Tongue (tissue), 2 donors: ENCODE data around the gene MRGPRD. TPM values are rescaled to one million over a fixed set of nuclear protein-coding genes. Genes with fewer than 3 reads are reported as not detected.

Source experiments
- DNase-seq: peaks from one replicate; pipeline ENCODE4 v3.0.0-alpha.2; 2015
- total RNA-seq: library from RNA; depleted of rRNA; stranded (reverse); fragments of >200 nt; gene quantifications from one replicate; pipeline ENCODE4 v1.2.3, GENCODE V29; 2014

Gene MRGPRD
- not detected for total RNA-seq

DNA sequence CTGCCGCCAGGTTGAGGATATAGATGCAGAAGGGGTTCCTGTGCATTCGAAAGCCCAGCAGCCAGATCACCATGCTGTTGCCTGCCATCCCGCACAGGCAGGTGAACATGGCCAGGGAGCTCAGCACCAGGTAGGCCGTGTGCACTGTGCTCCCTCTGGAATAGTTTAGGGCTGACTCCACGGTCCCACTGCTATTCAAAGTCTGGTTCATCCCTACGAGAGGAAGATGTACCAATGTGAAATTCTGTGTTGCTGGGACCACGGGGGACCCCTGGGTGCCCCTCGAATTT is at the start of gene MRGPRD:
Gene MRGPRD (minus strand): TSS at position 211 of the 290 bp plus-strand sequence. CDS start 0 bp downstream, at position 211.
- DNase-seq = no peak

DNA sequence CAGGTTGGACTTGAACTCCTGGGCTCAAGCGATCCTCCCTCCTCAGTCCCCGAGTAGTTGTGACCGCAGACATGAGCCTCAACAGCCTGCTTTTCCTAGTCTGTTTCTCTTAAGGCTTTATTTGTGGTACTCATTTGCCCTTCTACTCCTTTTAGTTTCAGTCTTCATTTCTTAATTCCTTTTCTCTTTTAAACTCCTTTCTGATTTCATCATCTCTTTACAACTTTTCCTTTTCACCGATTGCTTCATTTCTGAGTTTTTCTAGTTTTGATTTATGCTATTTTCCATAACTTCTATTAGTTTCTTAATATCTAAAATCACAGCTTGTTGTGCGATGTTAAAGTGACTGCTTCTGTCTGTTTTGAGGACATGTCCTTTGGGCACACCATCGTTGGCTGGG is 49.5 kb upstream of the MRGPRD start:
- no peak for DNase-seq

GRCh38 chr11:69027704-69028372 is 47.1 kb upstream of the MRGPRD start:
- no peak for DNase-seq

DNA sequence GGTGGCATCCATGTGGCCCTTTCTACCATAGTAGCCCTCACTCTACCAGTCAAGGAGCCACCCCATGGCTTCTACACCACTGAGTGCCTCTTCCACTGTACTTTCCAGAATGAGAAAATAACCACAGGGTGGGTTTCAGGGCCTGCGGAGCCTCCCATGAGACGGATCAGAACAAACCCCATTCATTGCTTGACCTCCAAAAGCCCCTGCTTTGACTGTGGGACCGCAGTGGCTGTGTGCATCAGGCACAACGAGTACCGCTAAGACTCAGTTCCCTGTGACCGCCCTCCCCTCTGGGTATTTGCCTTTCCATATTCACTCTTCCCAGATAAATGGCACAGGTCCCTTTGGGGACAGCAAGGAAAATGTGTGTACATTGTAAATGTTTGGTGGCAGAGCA is 43.7 kb upstream of the MRGPRD start:
- no peak for DNase-seq

DNA sequence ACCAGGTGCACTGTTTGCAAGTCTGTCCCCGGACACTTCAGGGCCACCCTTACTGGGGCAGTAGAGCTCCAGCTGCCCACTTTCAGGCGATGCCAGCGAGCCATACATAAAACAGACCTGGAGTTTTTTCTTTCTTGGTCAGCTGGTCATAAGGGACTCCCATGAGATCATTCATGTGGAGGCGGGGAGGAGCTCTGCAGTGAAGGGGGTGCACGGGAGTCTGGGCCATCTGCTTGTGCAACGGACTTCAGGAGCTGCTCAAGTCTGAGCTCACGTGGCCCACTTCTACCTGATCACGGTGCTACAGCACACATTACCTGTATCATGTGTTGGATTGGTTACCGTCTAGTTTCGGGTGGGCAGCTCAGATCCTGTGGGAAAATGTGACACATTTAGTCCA is 41.5 kb upstream of the MRGPRD start:
- peak; percentile 18 for DNase-seq

GRCh38 chr11:69018924-69019323 is 38.1 kb upstream of the MRGPRD start:
- no peak for DNase-seq

GRCh38 chr11:69017951-69018350 is 37.2 kb upstream of the MRGPRD start:
- no peak for DNase-seq

DNA sequence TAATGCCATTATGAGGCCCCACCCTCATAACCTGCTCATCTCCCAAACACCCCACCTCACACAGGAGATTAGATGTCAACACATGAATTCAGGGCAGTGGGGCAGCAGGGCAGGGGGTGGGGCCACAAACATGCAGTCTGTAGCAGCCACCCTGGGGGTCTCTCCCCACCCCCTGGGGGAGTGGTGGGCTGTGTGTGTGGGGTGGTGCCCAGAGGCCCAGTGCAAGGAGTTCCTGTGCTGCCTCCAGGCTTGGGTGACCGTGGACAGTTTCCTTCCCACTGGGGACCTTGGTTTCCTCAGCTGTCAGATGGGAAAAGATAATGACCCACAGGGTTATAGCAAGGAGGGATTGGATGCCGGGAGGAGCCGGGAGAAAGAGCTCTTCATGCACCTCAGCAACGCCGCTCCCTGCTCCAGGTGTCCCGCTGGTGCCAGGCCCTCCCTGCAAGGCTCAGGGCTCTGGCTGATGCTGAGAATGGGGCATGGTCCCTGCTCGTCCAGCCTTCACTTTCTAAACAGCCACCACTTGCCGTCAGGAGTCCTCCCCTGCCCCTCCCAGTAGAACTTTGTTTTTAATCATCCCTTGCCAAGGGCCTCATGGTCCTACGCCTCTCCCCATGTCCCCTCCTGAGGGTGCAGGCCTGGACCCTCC is 34.2 kb upstream of the MRGPRD start:
- DNase-seq = no peak

- peak; percentile 86 for DNase-seq
Measured at GRCh38 chr11:69014084-69014851, 33.5 kb upstream of the MRGPRD start.

DNA sequence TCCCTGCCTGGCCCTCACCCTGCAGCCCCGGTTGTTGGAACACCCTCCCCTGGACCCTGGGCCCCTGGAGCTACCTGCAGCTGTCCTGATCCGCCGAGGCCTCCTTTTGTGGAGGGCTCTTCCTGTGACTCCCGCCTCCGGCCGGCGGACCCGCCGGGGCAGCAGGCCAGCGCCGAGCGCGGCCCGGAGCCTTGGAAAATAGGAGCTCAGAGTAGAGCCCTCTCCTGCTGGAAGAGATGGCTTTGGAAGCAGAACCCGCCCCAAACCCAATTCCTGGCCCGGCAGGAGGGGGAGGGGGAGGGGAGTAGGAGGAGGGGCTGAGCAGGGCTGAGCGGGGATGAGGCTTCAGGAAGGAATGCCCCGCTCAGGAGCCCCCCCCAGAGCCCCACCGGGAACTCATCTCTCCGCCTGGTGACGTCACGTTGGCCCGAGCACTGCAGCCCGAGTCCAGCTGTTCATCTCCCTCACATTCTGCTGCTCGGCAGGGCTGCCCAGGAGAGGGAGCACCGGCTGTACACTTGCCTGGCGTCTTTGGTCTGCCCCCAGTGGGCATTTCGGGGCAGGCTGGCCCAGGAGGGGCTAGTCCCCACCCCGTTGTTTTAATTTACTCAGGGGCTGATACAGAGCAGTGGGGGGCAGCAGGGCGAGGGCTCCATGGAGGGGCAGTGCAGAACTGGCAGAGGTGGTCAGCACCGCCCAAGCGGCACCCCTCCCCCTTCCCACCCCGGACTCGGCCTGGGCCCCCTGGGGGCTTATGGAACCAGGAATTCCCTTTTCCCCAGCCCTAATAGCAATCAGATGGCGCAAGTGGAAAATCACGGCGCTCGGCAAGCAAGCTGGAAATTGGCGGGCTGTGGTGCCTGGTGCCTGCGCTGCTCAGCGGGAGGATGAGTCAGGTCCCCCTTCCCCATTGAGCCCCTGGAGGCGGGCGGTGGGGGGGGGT is 32.5 kb upstream of the MRGPRD start, which contains the start of gene MRGPRF:
Gene MRGPRF (minus strand): TSS at position 238 of the 943 bp plus-strand sequence. CDS start 3,345 bp downstream, outside the sequence.
- peak; percentile 94 for DNase-seq

DNA sequence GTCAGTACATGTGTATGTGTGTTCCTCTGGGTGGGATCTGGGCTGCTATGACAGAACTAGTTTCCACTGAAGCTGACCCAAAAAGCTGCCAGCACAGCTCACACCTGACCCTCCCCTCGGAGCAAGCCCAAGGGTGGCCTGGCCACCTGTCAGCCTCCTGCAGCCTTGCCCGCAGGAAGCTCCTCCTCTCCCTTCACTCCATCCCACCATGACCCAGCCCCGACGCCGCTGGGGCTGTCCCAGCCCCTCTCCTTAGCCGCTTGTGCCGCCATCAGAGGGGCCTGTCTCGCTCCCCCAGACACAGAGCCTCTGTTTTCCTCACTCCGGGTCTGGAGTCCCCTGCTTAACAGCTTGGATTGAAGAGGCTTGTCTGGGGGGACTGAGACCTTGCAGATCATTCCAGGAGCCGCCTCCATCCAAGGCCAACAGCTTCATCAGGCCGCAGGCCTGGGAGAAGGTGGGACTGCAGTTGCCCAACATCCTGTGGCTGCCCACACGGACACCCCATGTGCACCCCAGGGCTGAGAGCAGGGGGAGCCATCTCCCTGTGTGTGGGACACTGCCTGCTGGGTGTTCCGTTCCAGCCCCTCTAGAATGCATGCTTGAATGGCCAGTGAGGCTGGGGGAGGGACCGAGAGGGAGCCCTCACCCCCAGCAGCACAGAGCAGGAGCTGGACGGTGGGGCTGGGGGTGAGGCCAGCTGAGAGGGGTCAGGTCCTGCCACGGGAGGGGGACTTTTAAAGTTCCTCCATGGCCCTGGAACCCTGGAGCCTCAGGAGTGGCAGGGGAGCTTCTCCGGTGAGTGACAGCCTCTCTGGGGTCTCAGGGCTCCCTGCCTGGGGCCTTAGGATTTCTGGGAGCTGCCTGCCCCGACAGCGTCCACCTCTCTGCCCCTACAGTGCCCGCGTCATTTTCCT is 31.6 kb upstream of the MRGPRD start:
- peak; percentile 33 for DNase-seq

GRCh38 chr11:69011624-69012091 is 30.9 kb upstream of the MRGPRD start:
- DNase-seq = no peak

DNA sequence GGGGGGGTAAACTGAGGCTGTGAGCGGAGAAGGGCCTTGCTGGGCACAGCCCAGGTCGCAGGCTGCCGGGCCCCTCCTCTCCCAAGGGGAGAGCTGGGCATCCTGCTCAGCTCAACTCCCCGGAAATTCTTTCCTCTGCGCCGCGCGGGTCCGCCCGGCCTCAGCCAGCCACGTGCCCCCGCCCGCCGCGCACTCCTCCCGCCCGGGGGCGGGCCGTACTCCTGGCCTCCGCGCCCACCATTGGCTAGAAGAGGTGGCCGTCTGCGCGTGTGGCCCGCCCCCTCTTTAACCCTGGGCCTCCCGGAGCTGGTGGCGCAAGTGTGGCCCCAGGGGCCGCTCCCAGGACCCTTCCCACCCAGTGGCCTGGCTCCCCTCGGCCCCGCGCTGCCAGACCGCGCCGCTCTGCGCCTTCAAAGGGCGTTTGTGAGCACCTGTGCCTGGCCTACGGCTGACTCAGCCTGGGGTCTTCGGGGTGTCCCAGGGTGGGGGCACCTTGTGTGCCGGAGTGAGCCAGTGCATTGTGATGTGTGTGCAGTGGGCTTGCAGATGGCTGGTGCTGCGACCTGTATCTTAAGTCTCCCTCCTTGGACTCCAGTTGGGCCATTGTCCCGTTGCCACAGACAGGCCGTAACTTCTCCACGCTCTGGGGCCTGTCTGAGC is 30.3 kb upstream of the MRGPRD start:
- DNase-seq = peak; percentile 92

GRCh38 chr11:69010361-69010891 is 29.6 kb upstream of the MRGPRD start:
- DNase-seq = peak; percentile 50

DNA sequence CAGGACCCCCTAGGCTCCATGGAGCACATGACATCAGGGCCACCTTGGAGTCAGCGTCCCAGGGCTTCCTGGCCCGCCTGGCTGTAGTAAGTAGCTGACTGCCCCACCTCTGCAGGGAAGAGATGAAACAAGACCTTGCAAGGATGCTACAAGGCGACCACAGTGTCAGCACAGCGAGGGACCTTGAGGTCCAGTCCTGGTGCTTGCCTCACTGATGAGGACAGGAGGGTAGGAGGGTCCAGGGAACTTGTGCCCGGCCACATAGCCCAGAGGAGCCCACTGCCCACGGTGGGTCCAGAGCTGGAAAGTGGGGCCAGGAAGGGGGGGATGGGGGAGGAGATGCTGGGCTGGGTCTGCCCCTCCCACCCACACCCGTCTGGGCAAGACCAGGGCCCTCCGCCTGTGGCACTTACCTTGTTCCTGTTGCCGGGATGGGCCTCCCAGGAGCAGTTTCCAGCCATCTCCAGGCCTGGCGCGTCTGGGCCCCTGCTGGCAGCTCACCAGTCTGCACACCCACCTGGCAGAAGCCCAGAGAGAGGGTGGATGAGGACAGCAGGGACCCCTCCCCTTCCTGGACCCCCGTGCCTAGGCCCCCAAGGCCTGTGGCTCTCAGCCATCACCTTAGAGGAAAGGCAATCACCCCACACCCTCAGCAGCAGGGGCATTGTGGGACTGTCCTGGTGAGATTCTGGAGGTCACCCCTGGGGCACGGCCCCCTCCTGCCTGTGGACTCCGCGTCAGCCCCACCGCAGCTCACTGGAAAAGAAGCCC is 28.8 kb upstream of the MRGPRD start:
- peak; percentile 31 for DNase-seq

DNA sequence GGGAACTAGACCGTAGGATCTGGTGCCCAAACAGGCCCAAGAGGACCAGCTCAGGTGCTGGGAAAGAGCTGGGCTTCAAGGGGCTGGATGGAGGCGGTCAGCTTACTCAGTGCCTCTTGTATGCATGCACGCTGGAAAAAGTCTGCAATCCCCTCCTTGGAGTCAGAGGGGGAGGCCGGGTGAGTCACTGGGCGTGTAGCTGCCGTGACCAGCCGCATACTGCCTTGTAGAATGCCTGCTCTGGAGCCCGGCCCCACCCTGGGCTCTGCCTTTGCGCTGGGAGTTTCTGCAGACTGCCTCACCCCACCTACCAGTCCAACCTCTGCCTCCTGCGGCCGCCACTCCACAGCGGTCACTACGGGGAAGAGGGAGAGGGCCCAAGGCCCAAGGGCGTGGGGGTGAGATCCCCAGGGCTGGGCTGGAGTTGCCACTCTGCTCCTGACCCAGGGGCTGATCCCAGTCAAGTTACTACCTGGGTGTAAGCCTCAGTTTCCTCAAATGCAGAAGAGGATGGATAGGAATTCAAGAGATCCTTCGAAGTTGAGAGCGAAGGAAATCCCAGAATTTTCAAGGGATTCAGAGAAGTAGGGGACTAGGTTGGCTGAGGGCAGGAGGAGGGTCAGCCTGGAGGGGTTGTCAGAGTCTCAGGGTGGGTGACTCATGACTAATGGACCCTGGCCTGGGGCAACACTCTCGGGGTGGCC is 28.1 kb upstream of the MRGPRD start:
- peak; percentile 87 for DNase-seq

DNA sequence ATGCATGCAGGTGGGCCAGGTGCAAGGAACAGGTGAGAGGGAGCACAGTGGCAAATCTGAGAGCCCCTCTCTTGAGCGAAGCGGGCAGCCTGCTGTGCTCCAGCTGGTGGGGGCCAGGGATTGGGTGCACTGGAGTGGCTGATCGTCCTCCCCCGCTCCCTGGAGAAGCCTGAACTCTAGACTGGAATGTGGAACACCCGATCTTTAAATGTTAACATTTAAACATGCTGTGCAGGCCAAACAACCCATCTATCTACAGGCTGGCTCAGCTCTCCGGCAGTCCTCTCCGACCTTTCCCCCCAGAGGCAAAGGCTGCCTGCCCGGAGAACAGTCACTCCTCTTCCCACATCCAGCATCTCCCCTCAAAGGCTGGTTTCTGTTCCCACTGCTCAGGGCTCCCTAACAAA is 27.2 kb upstream of the MRGPRD start:
- DNase-seq = no peak

- no peak for DNase-seq
Measured at GRCh38 chr11:69006816-69007215, 26.0 kb upstream of the MRGPRD start.
